Stimulated activated CD4-positive, alpha-beta T cell treated with anti-CD3 and anti-CD28 coated beads, TNF-alpha, amount 100 ng/mL, for 4 hours (primary cell): Measurements from ENCODE around the gene SIGLEC6.

ENCODE experiments used
- DNase-seq, 3 experiments: peaks; one replicate each; pipeline ENCODE4 v3.0.0-alpha.2; 2020; ENCODE audit warnings: low read depth in 3 of 3

SIGLEC6 gene

GRCh38 chr19:51531349-51532315 lies at the start of gene SIGLEC6:
Gene SIGLEC6, minus strand, starts transcription at chr19:51531670. Its CDS starts 22 bp downstream, at chr19:51531648.
- DNase-seq = no peak

- DNase-seq = no peak
These were observed 45.4 kb upstream of the SIGLEC6 start for GRCh38 chr19:51576850-51577249.

GRCh38 chr19:51573331-51573730 lies 41.9 kb upstream of the SIGLEC6 start:
- no peak for DNase-seq

GRCh38 chr19:51572908-51573307 lies 41.4 kb upstream of the SIGLEC6 start:
- DNase-seq = no peak

- DNase-seq = no peak
These were observed 40.9 kb upstream of the SIGLEC6 start for GRCh38 chr19:51572410-51572809.

- no peak for DNase-seq
These were observed 40.1 kb upstream of the SIGLEC6 start for GRCh38 chr19:51571599-51571998.

- DNase-seq = peak; percentile 67 to 80 (median 76)
These were observed 39.6 kb upstream of the SIGLEC6 start, which contains the start of gene ZNF175 for GRCh38 chr19:51570962-51571575. Gene ZNF175, plus strand, starts transcription at chr19:51571283. Its CDS starts 2,047 bp downstream, at chr19:51573330.

- no peak for DNase-seq
These were observed 37.0 kb upstream of the SIGLEC6 start for GRCh38 chr19:51568456-51568855.

GRCh38 chr19:51567583-51567982 lies 36.1 kb upstream of the SIGLEC6 start:
- DNase-seq = no peak

GRCh38 chr19:51566489-51567100 lies 35.1 kb upstream of the SIGLEC6 start:
- DNase-seq = no peak

GRCh38 chr19:51565583-51565982 lies 34.1 kb upstream of the SIGLEC6 start:
- no peak for DNase-seq

- no peak for DNase-seq
These were observed 33.3 kb upstream of the SIGLEC6 start for GRCh38 chr19:51564791-51565190.

GRCh38 chr19:51560339-51560738 lies 28.9 kb upstream of the SIGLEC6 start:
- DNase-seq = no peak

- DNase-seq = no peak
These were observed 27.8 kb upstream of the SIGLEC6 start for GRCh38 chr19:51559240-51559639.

GRCh38 chr19:51552996-51553725 lies 21.7 kb upstream of the SIGLEC6 start:
- peak in 1 of 3 experiments; percentile 33 for DNase-seq

- DNase-seq = no peak
These were observed 21.1 kb upstream of the SIGLEC6 start for GRCh38 chr19:51552608-51552995.

- no peak for DNase-seq
These were observed 20.4 kb upstream of the SIGLEC6 start for GRCh38 chr19:51551673-51552432.

GRCh38 chr19:51550848-51551672 lies 19.6 kb upstream of the SIGLEC6 start:
- DNase-seq = no peak

GRCh38 chr19:51549533-51550324 lies 18.3 kb upstream of the SIGLEC6 start:
- no peak for DNase-seq
